KG1 (cell line): ENCODE measurements around the gene RUNX1.

Source experiments
- DNase-seq: peaks from one replicate; lab custom pipeline; 2025; lab: John Stamatoyannopoulos, UW

RUNX1 gene

GRCh38 chr21:35059742-35060141 is 10.6 kb upstream of the RUNX1 start:
- no peak for DNase-seq

- no peak for DNase-seq
Observed at GRCh38 chr21:35058058-35058457, 9.0 kb upstream of the RUNX1 start.

GRCh38 chr21:35057428-35057827 is 8.3 kb upstream of the RUNX1 start:
- no peak for DNase-seq

- DNase-seq = no peak
Observed at GRCh38 chr21:35053356-35054096, 4.4 kb upstream of the RUNX1 start.

- no peak for DNase-seq
Observed at GRCh38 chr21:35052801-35053200, 3.7 kb upstream of the RUNX1 start.

GRCh38 chr21:35051287-35051818 is 2.3 kb upstream of the RUNX1 start:
- DNase-seq = peak; percentile 88

GRCh38 chr21:35050348-35051286 is 1.5 kb upstream of the RUNX1 start:
- no peak for DNase-seq

GRCh38 chr21:35048183-35048601 is 910 bp downstream of the RUNX1 start:
- DNase-seq = no peak

- no peak for DNase-seq
Observed at GRCh38 chr21:35046880-35047229, 2.2 kb downstream of the RUNX1 start.

- no peak for DNase-seq
Observed at GRCh38 chr21:35046263-35046624, 2.9 kb downstream of the RUNX1 start.

GRCh38 chr21:35045542-35046262 is 3.4 kb downstream of the RUNX1 start:
- DNase-seq = no peak

- DNase-seq = no peak
Observed at GRCh38 chr21:35044770-35045541, 4.1 kb downstream of the RUNX1 start.

GRCh38 chr21:35044128-35044527 is 5.0 kb downstream of the RUNX1 start:
- DNase-seq = no peak

- no peak for DNase-seq
Observed at GRCh38 chr21:35043549-35043948, 5.6 kb downstream of the RUNX1 start.

GRCh38 chr21:35042836-35043235 is 6.3 kb downstream of the RUNX1 start:
- DNase-seq = no peak

- DNase-seq = no peak
Observed at GRCh38 chr21:35041881-35042280, 7.2 kb downstream of the RUNX1 start.

GRCh38 chr21:35041122-35041521 is 8.0 kb downstream of the RUNX1 start:
- no peak for DNase-seq

- no peak for DNase-seq
Observed at GRCh38 chr21:35039595-35040289, 9.4 kb downstream of the RUNX1 start.

GRCh38 chr21:35038772-35039319 is 10.3 kb downstream of the RUNX1 start:
- no peak for DNase-seq

- no peak for DNase-seq
Observed at GRCh38 chr21:35037384-35037765, 11.7 kb downstream of the RUNX1 start.
